Panc1 (cell line): ENCODE measurements around the gene NUTM2D. TPM values are rescaled to one million over a fixed set of nuclear protein-coding genes. Genes with fewer than 3 reads are reported as not detected.
"Not testable (repeated sequence)": the region's sequence is repeated elsewhere in the genome, so short reads cannot be mapped to it uniquely, and the experiment has no call there.

Experiments used
- ATAC-seq: fragments of 200-7000 bp; cut with Tn5 transposase; 2 replicates; pipeline ENCODE4 v1.9.1; 2020; ENCODE audit warnings: mild to moderate bottlenecking, moderate library complexity
- Bru-seq: library from RNA; stranded (reverse); fragments of 400-500 nt; gene quantifications from one replicate; lab custom pipeline; 2021; lab: Mats Ljungman, UMichigan
- BruChase-seq, 2 experiments: library from RNA; stranded (reverse); fragments of 400-500 nt; gene quantifications; one replicate each; lab custom pipeline; 2021; lab: Mats Ljungman, UMichigan
- BruUV-seq: library from RNA; stranded (reverse); fragments of 400-500 nt; replicated peaks from 2 replicates; lab custom pipeline; 2021; lab: Mats Ljungman, UMichigan
- CTCF ChIA-PET: fragments of 300-600 bp; sonication (Branson Sonifier 250); formaldehyde crosslinking; loops from one replicate; lab custom pipeline; 2022; ENCODE audit warnings: antibody characterized with exemption; lab: Charles Lee
- POLR2A ChIA-PET: fragments of 300-600 bp; sonication (Branson Sonifier 250); formaldehyde crosslinking; loops from one replicate; lab custom pipeline; 2022; ENCODE audit warnings: antibody characterized with exemption; lab: Charles Lee
- DNase-seq: peaks from one replicate; pipeline ENCODE4 v3.0.0-alpha.2; 2010; ENCODE audit warnings: low read depth, low spot score
- H3K27ac ChIP-seq: 2 replicates; pipeline ENCODE4 v1.5.1; 2011; ENCODE audit warnings: mild to moderate bottlenecking, low read length, inconsistent platforms
- H3K27me3 ChIP-seq: fragments of 200-500 bp; sonication (Bioruptor generic); 2 replicates; pipeline ENCODE4 v1.6.0; 2014; ENCODE audit warnings: low read length, inconsistent platforms; ENCODE audit not compliant: control insufficient read depth, insufficient read depth
- H3K36me3 ChIP-seq: fragments of 200-500 bp; sonication (Bioruptor generic); 2 replicates; pipeline ENCODE4 v1.5.1; 2014; ENCODE audit warnings: inconsistent platforms, mild to moderate bottlenecking, low read length, moderate library complexity; ENCODE audit not compliant: control insufficient read depth, insufficient read depth
- H3K4me1 ChIP-seq: 2 replicates; pipeline ENCODE4 v1.5.1; 2011; ENCODE audit warnings: inconsistent platforms, mild to moderate bottlenecking, low read length, moderate library complexity; ENCODE audit not compliant: control insufficient read depth, insufficient read depth
- H3K4me3 ChIP-seq, 2 experiments: 2 replicates each; pipeline ENCODE4 v1.5.1; 2011 to 2012; ENCODE audit warnings: low read depth in 2 of 2, low read length in 2 of 2, mild to moderate bottlenecking in 2 of 2, inconsistent platforms in 1 of 2, moderate library complexity in 1 of 2
- H3K9me3 ChIP-seq: fragments of 200-500 bp; sonication (Bioruptor generic); 2 replicates; pipeline ENCODE4 v1.5.1; 2014; ENCODE audit warnings: low read depth, mild to moderate bottlenecking, inconsistent platforms, low read length, moderate library complexity; ENCODE audit not compliant: control insufficient read depth, insufficient read depth
- CTCF ChIP-seq: fragments of 450-650 bp; IDR thresholded peaks from 2 replicates; pipeline ENCODE4 v1.5.1; 2017; ENCODE audit warnings: mild to moderate bottlenecking
- in situ Hi-C: cut with HindIII; loops from 2 replicates; pipeline ENCODE4 v1.10.0; 2016; ENCODE audit warnings: low sequenced_read_pairs, low pct_unique_long_range_greater_than_20kb
- intact Hi-C: fragments of 100-400 bp; cut with micrococcal nuclease; formaldehyde crosslinking; loops from one replicate; pipeline ENCODE4 v1.10.0; 2022; ENCODE audit not compliant: unreplicated experiment
- long read RNA-seq: library from polyadenylated mRNA; unstranded; transcript quantifications from one replicate; pipeline ENCODE4 v2.0.0, GENCODE V29; 2021; ENCODE audit not compliant: unreplicated experiment
- polyA plus RNA-seq: library from polyadenylated mRNA; unstranded; fragments of >200 nt; gene quantifications from one replicate; pipeline ENCODE4 v1.2.1, GENCODE V29; 2012; ENCODE audit warnings: missing spikeins; ENCODE audit not compliant: insufficient read length
- total RNA-seq: library from RNA; stranded (reverse); gene quantifications from one replicate; pipeline ENCODE4 v1.2.1, GENCODE V29; 2021; ENCODE audit not compliant: unreplicated experiment

NUTM2D gene
- total RNA-seq (1.5 TPM), Bru-seq, nascent RNA (percentile 28 among the genes with signal in this experiment), BruChase-seq, experiment 1, labeled RNA remaining after a 2-hour chase (percentile 31 among the genes with signal in this experiment), BruChase-seq, experiment 2, labeled RNA remaining after a 6-hour chase (percentile 39 among the genes with signal in this experiment)
- polyA plus RNA-seq = 1.2 TPM
- long read RNA-seq = 0 reads

- H3K36me3 ChIP-seq, H3K4me1 ChIP-seq, CTCF ChIA-PET, intact Hi-C loops, in situ Hi-C loops, POLR2A ChIA-PET, H3K9me3 ChIP-seq, H3K4me3 ChIP-seq, BruUV-seq, H3K27ac ChIP-seq, ATAC-seq, DNase-seq, H3K27me3 ChIP-seq: not testable (repeated sequence)
Measured at GRCh38 chr10:87357444-87357843, at the start of gene NUTM2D. Gene NUTM2D, plus strand, starts transcription at chr10:87357744. Its CDS starts 522 bp downstream, at chr10:87358266.

- ATAC-seq, H3K4me3 ChIP-seq, DNase-seq, H3K9me3 ChIP-seq, H3K27ac ChIP-seq, H3K36me3 ChIP-seq, CTCF ChIA-PET, in situ Hi-C loops, BruUV-seq, H3K4me1 ChIP-seq, POLR2A ChIA-PET, intact Hi-C loops, H3K27me3 ChIP-seq: not testable (repeated sequence)
Measured at GRCh38 chr10:87308702-87309101, 48.8 kb upstream of the NUTM2D start.

GRCh38 chr10:87309657-87310056 is 47.9 kb upstream of the NUTM2D start:
- DNase-seq, POLR2A ChIA-PET, H3K4me1 ChIP-seq, H3K36me3 ChIP-seq, intact Hi-C loops, CTCF ChIA-PET, H3K27me3 ChIP-seq, H3K9me3 ChIP-seq, in situ Hi-C loops, H3K27ac ChIP-seq, H3K4me3 ChIP-seq, ATAC-seq: not testable (repeated sequence)
- TSS peak; percentile 4 for BruUV-seq

GRCh38 chr10:87311521-87311920 is 46.0 kb upstream of the NUTM2D start:
- H3K9me3 ChIP-seq, ATAC-seq, H3K36me3 ChIP-seq, intact Hi-C loops, H3K27me3 ChIP-seq, DNase-seq, in situ Hi-C loops, POLR2A ChIA-PET, BruUV-seq, H3K4me1 ChIP-seq, CTCF ChIA-PET, H3K27ac ChIP-seq, H3K4me3 ChIP-seq: not testable (repeated sequence)
- TF ChIP-seq CTCF = 0 out of 2 replicates have a peak, but pooled peaks have one; percentile 10

- H3K27ac ChIP-seq, DNase-seq, H3K4me1 ChIP-seq, H3K9me3 ChIP-seq, intact Hi-C loops, POLR2A ChIA-PET, in situ Hi-C loops, ATAC-seq, H3K4me3 ChIP-seq, H3K27me3 ChIP-seq, BruUV-seq, CTCF ChIA-PET, H3K36me3 ChIP-seq: not testable (repeated sequence)
Measured at GRCh38 chr10:87313649-87314359, 43.7 kb upstream of the NUTM2D start.

- CTCF ChIA-PET, H3K27ac ChIP-seq, H3K36me3 ChIP-seq, ATAC-seq, in situ Hi-C loops, H3K27me3 ChIP-seq, H3K4me3 ChIP-seq, POLR2A ChIA-PET, DNase-seq, H3K9me3 ChIP-seq, intact Hi-C loops, BruUV-seq, H3K4me1 ChIP-seq: not testable (repeated sequence)
Measured at GRCh38 chr10:87314360-87314973, 43.1 kb upstream of the NUTM2D start.
